ENCODE data around the gene DENND4B. TPM values are rescaled to one million over a fixed set of nuclear protein-coding genes. Genes with fewer than 3 reads are reported as not detected.

DENND4B gene
- total and polyA plus RNA-seq, 9 of the 15 experiments (the other 6 are each of a cell fraction or from before 2014, with no cell fraction given): 9.5 to 80.5 (median 23.1) TPM

- TF ChIP-seq YY1 (IDR thresholded peaks at IDR 0.05; ENCODE audit: borderline replicate concordance in 1 of 3, control insufficient read depth in 1 of 3, extremely low read depth in 1 of 3, insufficient read depth in 3 of 3, insufficient read length in 1 of 3, insufficient replicate concordance in 2 of 3, low read depth in 1 of 3, low read length in 2 of 3) (peak in 1 of 3 experiments; percentile 13), ATF4 (CRISPR knock-in tag; IDR thresholded peaks at IDR 0.05) (no peak; the same call in 1 of the 2 replicates), ZBTB43 (CRISPR knock-in tag; IDR thresholded peaks at IDR 0.05) (no peak; the same call in 1 of the 2 replicates), HMGN3 (IDR thresholded peaks at IDR 0.05; ENCODE audit: borderline replicate concordance, extremely low read depth, insufficient read length, low read depth, low read length) (no peak), OTX1 (CRISPR knock-in tag; IDR thresholded peaks at IDR 0.05) (0 out of 2 replicates have a peak, but pooled peaks have one; percentile 4), JUNB (CRISPR knock-in tag; conservative IDR thresholded peaks at IDR 0.05) (no peak), SP1 (CRISPR knock-in tag; IDR thresholded peaks at IDR 0.05) (peak; percentile 54; the same call in 1 of the 2 replicates), CEBPG (CRISPR knock-in tag; IDR thresholded peaks at IDR 0.05) (no peak), CEBPG (tag; conservative IDR thresholded peaks at IDR 0.05 in 1 of 2, IDR thresholded peaks at IDR 0.05 in 1 of 2) (no peak), ZNF584 (CRISPR knock-in tag; IDR thresholded peaks at IDR 0.05; ENCODE audit: low read depth) (0 out of 2 replicates have a peak, but pooled peaks have one; percentile 47), SIX5 (IDR thresholded peaks at IDR 0.05; ENCODE audit: borderline replicate concordance in 1 of 2, insufficient read depth in 1 of 2, low read depth in 1 of 2, low read length in 2 of 2) (no peak), SREBF2 (CRISPR knock-in tag; IDR thresholded peaks at IDR 0.05) (no peak), NR0B1 (IDR thresholded peaks at IDR 0.05; ENCODE audit: partially characterized antibody) (no peak), KHSRP (IDR thresholded peaks at IDR 0.05) (no peak), FOSL1 (tag; conservative IDR thresholded peaks at IDR 0.05) (peak; percentile 51), FOXP1 (CRISPR knock-in tag; IDR thresholded peaks at IDR 0.05) (no peak; the same call in 1 of the 2 replicates), HMG20A (CRISPR knock-in tag; conservative IDR thresholded peaks at IDR 0.05) (no peak), USF1 (CRISPR knock-in tag; IDR thresholded peaks at IDR 0.05) (peak; percentile 79), ZNF165 (CRISPR knock-in tag; IDR thresholded peaks at IDR 0.05; ENCODE audit: borderline replicate concordance) (no peak), C11orf30 (IDR thresholded peaks at IDR 0.05; ENCODE audit: low read depth) (no peak), CREB5 (CRISPR knock-in tag; IDR thresholded peaks at IDR 0.05) (no peak)
Observed at GRCh38 chr1:153945795-153946621, 510 bp downstream of the DENND4B start (continued).

Data from K562 (cell line).